ENCODE data around the gene SYNC. TPM values are rescaled to one million over a fixed set of nuclear protein-coding genes. Genes with fewer than 3 reads are reported as not detected.

SYNC gene
- total and polyA plus RNA-seq, 2 of the 8 experiments (the other 6 are each of a cell fraction or from before 2014, with no cell fraction given): 0.06 to 0.17 TPM

- TF ChIP-seq TAF7 (optimal IDR thresholded peaks at IDR 0.05; ENCODE audit: borderline replicate concordance, low read depth, low read length): no peak
These were observed 45.8 kb upstream of the SYNC start (continued) for GRCh38 chr1:32748348-32748747.
